OCI-LY1 (cell line): ENCODE measurements around the gene OR52N1.

Source experiments
- CTCF ChIP-seq: fragments of 200-600 bp; sonication (generic), shearing (Covaris generic); IDR thresholded peaks from 2 replicates; pipeline ENCODE4 v1.5.1; 2017; ENCODE audit warnings: mild to moderate bottlenecking, antibody characterized with exemption, low read length, moderate library complexity, mixed read lengths
- EZH2 ChIP-seq: fragments of 200-600 bp; sonication (generic), shearing (Covaris generic); IDR thresholded peaks from 2 replicates; pipeline ENCODE4 v1.8.0; 2017; ENCODE audit warnings: borderline replicate concordance, mixed run types, mild to moderate bottlenecking, antibody characterized with exemption, low read length, moderate library complexity, mixed read lengths

- TF ChIP-seq CTCF (no peak), EZH2 (no peak)
These were observed 24.5 kb upstream of the OR52N1 start for GRCh38 chr11:5815534-5815933.
